Activated gamma-delta T cell treated with Interleukin-2 at 50 U/mL for 16 hours (primary cell): ENCODE measurements around the gene NME3.

ENCODE experiments used
- DNase-seq: peaks from one replicate; pipeline ENCODE4 v3.0.0-alpha.2; 2020

Gene NME3

GRCh38 chr16:1779741-1780676 is 8.7 kb upstream of the NME3 start:
- no peak for DNase-seq

- DNase-seq, result no peak
Observed at GRCh38 chr16:1779234-1779701, 7.9 kb upstream of the NME3 start.

GRCh38 chr16:1778200-1779179 is 7.1 kb upstream of the NME3 start:
- DNase-seq, result no peak

GRCh38 chr16:1777375-1778199 is 6.2 kb upstream of the NME3 start:
- DNase-seq, result no peak

- DNase-seq, result no peak
Observed at GRCh38 chr16:1776991-1777374, 5.6 kb upstream of the NME3 start.

- DNase-seq, result no peak
Observed at GRCh38 chr16:1776672-1776955, 5.3 kb upstream of the NME3 start.

- DNase-seq, result no peak
Observed at GRCh38 chr16:1775846-1776671, 4.7 kb upstream of the NME3 start.

- DNase-seq, result no peak
Observed at GRCh38 chr16:1775006-1775845, 3.9 kb upstream of the NME3 start.

GRCh38 chr16:1774448-1774780 is 3.1 kb upstream of the NME3 start:
- no peak for DNase-seq

- no peak for DNase-seq
Observed at GRCh38 chr16:1773703-1774447, 2.5 kb upstream of the NME3 start.

- DNase-seq, result peak; percentile 74
Observed at GRCh38 chr16:1772908-1773702, 1.8 kb upstream of the NME3 start, which contains the start of gene MRPS34. Gene MRPS34, minus strand, starts transcription at chr16:1773134. Its CDS starts 15 bp downstream, at chr16:1773119.

- DNase-seq, result no peak
Observed at GRCh38 chr16:1772362-1772907, 1.1 kb upstream of the NME3 start, which contains the start of gene EME2. Gene EME2, plus strand, starts transcription at chr16:1772810. Its CDS starts 418 bp downstream, at chr16:1773228.

GRCh38 chr16:1771864-1772361 is 570 bp upstream of the NME3 start:
- DNase-seq, result no peak

GRCh38 chr16:1770328-1771187 is 785 bp downstream of the NME3 start:
- DNase-seq, result peak; percentile 51

GRCh38 chr16:1769402-1770300 is 1.7 kb downstream of the NME3 start:
- DNase-seq, result no peak

- no peak for DNase-seq
Observed at GRCh38 chr16:1768767-1769401, 2.5 kb downstream of the NME3 start.
